MM.1S (cell line): Measurements from ENCODE around the gene GULP1.

Experiments used
- DNase-seq: peaks from one replicate; pipeline ENCODE4 v3.0.0-alpha.2; 2015
- H2AFZ ChIP-seq: fragments of 300-600 bp; sonication (generic); 2 replicates; pipeline ENCODE4 v1.6.0; 2016; ENCODE audit warnings: antibody characterized with exemption, low read length
- H3F3A ChIP-seq: fragments of 300-600 bp; sonication (generic); 2 replicates; pipeline ENCODE4 v1.6.1; 2016; ENCODE audit warnings: mild to moderate bottlenecking, antibody characterized with exemption, low read length, moderate library complexity, mixed read lengths; ENCODE audit not compliant: insufficient read depth
- H3K27ac ChIP-seq: fragments of 300-600 bp; sonication (generic); 2 replicates; pipeline ENCODE4 v1.5.1; 2016; ENCODE audit warnings: mild to moderate bottlenecking, low read length
- H3K27me3 ChIP-seq: fragments of 300-600 bp; sonication (generic); replicated peaks from 2 replicates; pipeline ENCODE4 v1.6.0; 2016; ENCODE audit warnings: low read length; ENCODE audit not compliant: insufficient read depth
- H3K36me3 ChIP-seq: fragments of 300-600 bp; sonication (generic); replicated peaks from 2 replicates; pipeline ENCODE4 v1.6.1; 2016; ENCODE audit warnings: mild to moderate bottlenecking, low read length, mixed read lengths; ENCODE audit not compliant: insufficient read depth
- H3K4me1 ChIP-seq: fragments of 300-600 bp; sonication (generic); 2 replicates; pipeline ENCODE4 v1.6.1; 2016; ENCODE audit warnings: low read length, mixed read lengths
- H3K4me2 ChIP-seq: fragments of 300-600 bp; sonication (generic); 2 replicates; pipeline ENCODE4 v1.6.0; 2016; ENCODE audit warnings: low read depth, low read length
- H3K4me3 ChIP-seq: fragments of 300-600 bp; sonication (generic); 2 replicates; pipeline ENCODE4 v1.5.1; 2016; ENCODE audit warnings: low read length, mixed read lengths
- H3K79me2 ChIP-seq: fragments of 300-600 bp; sonication (generic); 2 replicates; pipeline ENCODE4 v1.6.1; 2016; ENCODE audit warnings: mixed run types, low read length, mixed read lengths
- H3K9ac ChIP-seq: fragments of 300-600 bp; sonication (generic); 2 replicates; pipeline ENCODE4 v1.6.1; 2016; ENCODE audit warnings: low read length, mixed read lengths
- H3K9me2 ChIP-seq: fragments of 300-600 bp; sonication (generic); replicated peaks from 2 replicates; pipeline ENCODE4 v1.6.1; 2016; ENCODE audit warnings: mild to moderate bottlenecking, low read length, mixed read lengths; ENCODE audit not compliant: insufficient read depth
- H3K9me3 ChIP-seq: fragments of 300-600 bp; sonication (generic); replicated peaks from 2 replicates; pipeline ENCODE4 v1.6.1; 2016; ENCODE audit warnings: mild to moderate bottlenecking, low read length, mixed read lengths; ENCODE audit not compliant: insufficient read depth
- H4K20me1 ChIP-seq: fragments of 300-600 bp; sonication (generic); 2 replicates; pipeline ENCODE4 v1.6.1; 2016; ENCODE audit warnings: mild to moderate bottlenecking, low read length, moderate library complexity, mixed read lengths; ENCODE audit not compliant: insufficient read depth
- CTCF ChIP-seq: fragments of 300-600 bp; sonication (generic); IDR thresholded peaks from 2 replicates; pipeline ENCODE4 v1.5.1; 2016; ENCODE audit warnings: antibody characterized with exemption, low read length, mixed read lengths
- EZH2 ChIP-seq: fragments of 300-600 bp; sonication (generic); optimal IDR thresholded peaks from 2 replicates; pipeline ENCODE3; 2017; ENCODE audit warnings: low read depth, mild to moderate bottlenecking, antibody characterized with exemption, low read length, mixed read lengths
- EZH2phosphoT487 ChIP-seq: fragments of 300-600 bp; sonication (generic); IDR thresholded peaks from 2 replicates; pipeline ENCODE4 v1.6.1; 2018; ENCODE audit warnings: antibody characterized with exemption, low read length

GULP1 gene

GRCh38 chr2:188570370-188570769 lies 278.7 kb downstream of the GULP1 start:
- TF ChIP-seq EZH2 (no peak), CTCF (no peak), EZH2phosphoT487 (no peak)

GRCh38 chr2:188571543-188572303 lies 280.0 kb downstream of the GULP1 start:
- Histone ChIP-seq H3F3A (no peaks in the 10 kb centered on the region), H3K9me3 (no peaks in the 10 kb centered on the region), H3K9ac (no peak overlapping the region), H4K20me1 (no peaks in the 10 kb centered on the region), H3K4me1 (no peaks in the 10 kb centered on the region), H3K36me3 (no peaks in the 10 kb centered on the region), H3K79me2 (no peaks in the 10 kb centered on the region), H3K27ac (no peak overlapping the region), H2AFZ (no peak overlapping the region), H3K4me3 (no peak overlapping the region), H3K4me2 (no peak overlapping the region), H3K9me2 (no peaks in the 10 kb centered on the region), H3K27me3 (no peaks in the 10 kb centered on the region)
- DNase-seq: no peak
- TF ChIP-seq EZH2: no peak
- TF ChIP-seq EZH2phosphoT487: no peak
- no peak for TF ChIP-seq CTCF

More at GRCh38 chr2:188570370-188570769, 278.7 kb downstream of the GULP1 start:
- H2AFZ ChIP-seq: no peak overlapping the region
- no peak overlapping the region for H3K9ac ChIP-seq
- H3K9me3 ChIP-seq: no peaks in the 10 kb centered on the region
- DNase-seq: no peak
- no peak overlapping the region for H3K27ac ChIP-seq
- no peaks in the 10 kb centered on the region for H3K36me3 ChIP-seq
- H3K4me2 ChIP-seq: no peak overlapping the region
- no peaks in the 10 kb centered on the region for H3K9me2 ChIP-seq
- no peaks in the 10 kb centered on the region for H3K4me1 ChIP-seq
- H3K79me2 ChIP-seq: no peaks in the 10 kb centered on the region
- no peaks in the 10 kb centered on the region for H3K27me3 ChIP-seq
- H3F3A ChIP-seq: no peaks in the 10 kb centered on the region
- no peaks in the 10 kb centered on the region for H4K20me1 ChIP-seq
- H3K4me3 ChIP-seq: no peak overlapping the region

GRCh38 chr2:188572592-188572991 lies 280.9 kb downstream of the GULP1 start:
- no peak for DNase-seq
- no peak overlapping the region for H2AFZ ChIP-seq
- no peaks in the 10 kb centered on the region for H3F3A ChIP-seq
- no peaks in the 10 kb centered on the region for H3K9me3 ChIP-seq
- no peaks in the 10 kb centered on the region for H3K27me3 ChIP-seq
- no peak overlapping the region for H3K27ac ChIP-seq
- H3K4me2 ChIP-seq: no peak overlapping the region
- H3K4me1 ChIP-seq: no peaks in the 10 kb centered on the region
- H4K20me1 ChIP-seq: no peaks in the 10 kb centered on the region
- H3K79me2 ChIP-seq: no peaks in the 10 kb centered on the region
- TF ChIP-seq EZH2 (no peak), CTCF (no peak), EZH2phosphoT487 (no peak)
- H3K36me3 ChIP-seq: no peaks in the 10 kb centered on the region
- H3K9me2 ChIP-seq: no peaks in the 10 kb centered on the region
- H3K9ac ChIP-seq: no peak overlapping the region
- H3K4me3 ChIP-seq: no peak overlapping the region
